Uterus (tissue), 2 donors: Measurements from ENCODE around the gene GLT8D2.

Experiments used
- POLR2A ChIP-seq, 2 donors: fragments of 450-650 bp; IDR thresholded peaks; one replicate each; pipeline ENCODE4 v1.6.1; 2016; ENCODE audit warnings: antibody characterized with exemption in 2 of 2, mild to moderate bottlenecking in 1 of 2, moderate library complexity in 1 of 2
- TF ChIP-seq, protein P1 (sequence below), 4 experiments: fragments of 200-600 bp in 2 of 4; fragments of 450-650 bp in 2 of 4; sonication (generic) in 2 of 4; IDR thresholded peaks; one replicate each; pipeline ENCODE4 v1.5.1; 2016 to 2019; ENCODE audit warnings: antibody characterized with exemption in 4 of 4, mild to moderate bottlenecking in 2 of 4, moderate library complexity in 1 of 4

GRCh38 chr12:104025771-104026170, 24.2 kb downstream of the GLT8D2 start:
- TF ChIP-seq, protein P1, sequence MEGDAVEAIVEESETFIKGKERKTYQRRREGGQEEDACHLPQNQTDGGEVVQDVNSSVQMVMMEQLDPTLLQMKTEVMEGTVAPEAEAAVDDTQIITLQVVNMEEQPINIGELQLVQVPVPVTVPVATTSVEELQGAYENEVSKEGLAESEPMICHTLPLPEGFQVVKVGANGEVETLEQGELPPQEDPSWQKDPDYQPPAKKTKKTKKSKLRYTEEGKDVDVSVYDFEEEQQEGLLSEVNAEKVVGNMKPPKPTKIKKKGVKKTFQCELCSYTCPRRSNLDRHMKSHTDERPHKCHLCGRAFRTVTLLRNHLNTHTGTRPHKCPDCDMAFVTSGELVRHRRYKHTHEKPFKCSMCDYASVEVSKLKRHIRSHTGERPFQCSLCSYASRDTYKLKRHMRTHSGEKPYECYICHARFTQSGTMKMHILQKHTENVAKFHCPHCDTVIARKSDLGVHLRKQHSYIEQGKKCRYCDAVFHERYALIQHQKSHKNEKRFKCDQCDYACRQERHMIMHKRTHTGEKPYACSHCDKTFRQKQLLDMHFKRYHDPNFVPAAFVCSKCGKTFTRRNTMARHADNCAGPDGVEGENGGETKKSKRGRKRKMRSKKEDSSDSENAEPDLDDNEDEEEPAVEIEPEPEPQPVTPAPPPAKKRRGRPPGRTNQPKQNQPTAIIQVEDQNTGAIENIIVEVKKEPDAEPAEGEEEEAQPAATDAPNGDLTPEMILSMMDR (IDR thresholded peaks at IDR 0.05) = no peak
- TF ChIP-seq POLR2A (IDR thresholded peaks at IDR 0.05) = no peak
